Measurements from ENCODE around the gene PPP1R9B. TPM values are rescaled to one million over a fixed set of nuclear protein-coding genes. Genes with fewer than 3 reads are reported as not detected.

Gene PPP1R9B
- total and polyA plus RNA-seq, 2 of the 8 experiments (the other 6 are each of a cell fraction or from before 2014, with no cell fraction given): 5.2 to 13.1 TPM

DNA sequence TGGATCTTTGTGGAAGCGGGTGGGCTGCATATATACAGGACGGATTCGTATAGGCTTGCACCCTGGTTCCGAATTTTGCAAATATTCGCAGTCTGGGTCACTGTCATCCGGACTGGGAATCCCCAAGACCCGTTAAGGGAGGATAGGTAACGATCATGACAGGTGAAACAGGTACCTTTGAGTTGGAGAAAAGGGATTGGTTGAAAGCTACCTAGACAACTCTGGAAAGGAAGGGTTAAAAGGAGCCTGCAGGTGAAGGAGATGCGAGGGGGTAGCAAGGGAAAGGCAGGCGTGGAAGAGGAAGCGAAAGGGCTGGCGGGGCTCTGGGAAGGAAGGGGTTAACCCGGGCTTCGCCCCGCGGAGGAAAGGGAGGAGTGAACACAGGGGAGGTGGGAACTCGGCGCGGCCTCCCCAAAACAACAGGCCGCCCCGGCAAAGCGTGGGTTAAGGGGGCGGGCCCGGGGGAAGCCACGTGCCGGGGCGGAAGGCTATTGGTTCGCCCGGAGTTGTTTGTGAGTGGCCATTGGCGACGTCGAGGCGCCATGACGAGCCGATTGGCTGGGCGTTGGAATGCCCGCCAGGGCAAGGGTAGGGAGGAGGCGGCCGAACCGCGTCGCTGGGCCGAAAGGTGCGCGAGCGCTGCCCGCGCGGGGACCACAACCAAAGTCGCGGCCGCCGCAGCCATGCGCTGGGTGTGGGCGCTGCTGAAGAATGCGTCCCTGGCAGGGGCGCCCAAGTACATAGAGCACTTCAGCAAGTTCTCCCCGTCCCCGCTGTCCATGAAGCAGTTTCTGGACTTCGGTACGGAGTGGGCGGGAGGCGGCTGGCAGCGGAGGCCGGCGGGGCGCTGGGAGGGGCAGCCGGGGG, 55.5 kb downstream of the PPP1R9B start, which contains the start of gene PDK2 (continued):
- TF ChIP-seq CHD1 (IDR thresholded peaks at IDR 0.05; ENCODE audit: low read depth, low read length): no peak
- TF ChIP-seq CBX8 (IDR thresholded peaks at IDR 0.05; ENCODE audit: borderline replicate concordance, low read depth, low read length): no peak
- no peak for TF ChIP-seq POU5F1 (IDR thresholded peaks at IDR 0.05; ENCODE audit: low read depth, low read length)
- TF ChIP-seq CHD7 (IDR thresholded peaks at IDR 0.05; ENCODE audit: insufficient replicate concordance, low read length): no peak
- peak; percentile 13; the same call in 1 of the 2 replicates for TF ChIP-seq TAF1 (IDR thresholded peaks at IDR 0.05; ENCODE audit: low read depth, low read length)
- TF ChIP-seq, protein P1, sequence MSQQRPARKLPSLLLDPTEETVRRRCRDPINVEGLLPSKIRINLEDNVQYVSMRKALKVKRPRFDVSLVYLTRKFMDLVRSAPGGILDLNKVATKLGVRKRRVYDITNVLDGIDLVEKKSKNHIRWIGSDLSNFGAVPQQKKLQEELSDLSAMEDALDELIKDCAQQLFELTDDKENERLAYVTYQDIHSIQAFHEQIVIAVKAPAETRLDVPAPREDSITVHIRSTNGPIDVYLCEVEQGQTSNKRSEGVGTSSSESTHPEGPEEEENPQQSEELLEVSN (IDR thresholded peaks at IDR 0.05): peak; percentile 85
- no peak for TF ChIP-seq POLR2A (IDR thresholded peaks at IDR 0.05; ENCODE audit: control extremely low read depth in 1 of 2, low read depth in 2 of 2, low read length in 2 of 2)
- no peak for TF ChIP-seq RFX5 (IDR thresholded peaks at IDR 0.05; ENCODE audit: borderline replicate concordance, low read depth, low read length)
- no peak for TF ChIP-seq BRCA1 (IDR thresholded peaks at IDR 0.05; ENCODE audit: low read depth, low read length)
- no peak for TF ChIP-seq CEBPB (IDR thresholded peaks at IDR 0.05; ENCODE audit: low read depth, low read length)
